H9 (cell line): ENCODE data around the gene DAZAP2. TPM values are rescaled to one million over a fixed set of nuclear protein-coding genes. Genes with fewer than 3 reads are reported as not detected.

Experiments used
- DNase-seq: peaks from one replicate; pipeline ENCODE4 v3.0.0-alpha.2; 2017
- H2AFZ ChIP-seq: one replicate; pipeline ENCODE4 v1.6.1; 2013; ENCODE audit warnings: mild to moderate bottlenecking, low read length, control low read depth, moderate library complexity
- H2AK5ac ChIP-seq: 2 replicates; pipeline ENCODE4 v1.6.1; 2013; ENCODE audit warnings: low read length, control low read depth, mixed read lengths; ENCODE audit not compliant: insufficient read length
- H2BK120ac ChIP-seq: one replicate; pipeline ENCODE4 v1.6.1; 2013; ENCODE audit warnings: low read depth, mild to moderate bottlenecking, low read length, control low read depth, inconsistent platforms; ENCODE audit not compliant: poor library complexity, severe bottlenecking
- H2BK12ac ChIP-seq: 2 replicates; pipeline ENCODE4 v1.6.1; 2013; ENCODE audit warnings: low read length, control low read depth, mixed read lengths, low read depth; ENCODE audit not compliant: insufficient read length
- H2BK15ac ChIP-seq: 2 replicates; pipeline ENCODE4 v1.6.1; 2013; ENCODE audit warnings: low read depth, low read length, control low read depth
- H2BK20ac ChIP-seq: one replicate; pipeline ENCODE4 v1.6.1; 2013; ENCODE audit warnings: low read depth, mild to moderate bottlenecking, low read length, control low read depth, inconsistent platforms; ENCODE audit not compliant: poor library complexity, severe bottlenecking
- H2BK5ac ChIP-seq: 2 replicates; pipeline ENCODE4 v1.6.1; 2013; ENCODE audit warnings: low read length, control low read depth, mixed read lengths; ENCODE audit not compliant: insufficient read length
- H3K14ac ChIP-seq: 2 replicates; pipeline ENCODE4 v1.6.1; 2013; ENCODE audit warnings: low read length, control low read depth; ENCODE audit not compliant: insufficient read depth
- H3K18ac ChIP-seq: 2 replicates; pipeline ENCODE4 v1.6.1; 2013; ENCODE audit warnings: low read depth, mild to moderate bottlenecking, mixed read lengths, low read length, control low read depth; ENCODE audit not compliant: insufficient read length
- H3K23ac ChIP-seq: 2 replicates; pipeline ENCODE4 v1.6.1; 2013; ENCODE audit warnings: low read length, control low read depth, mixed read lengths, low read depth; ENCODE audit not compliant: insufficient read length
- H3K23me2 ChIP-seq: 2 replicates; pipeline ENCODE4 v1.6.1; 2013; ENCODE audit warnings: low read depth, mild to moderate bottlenecking, mixed read lengths, low read length, control low read depth; ENCODE audit not compliant: insufficient read length, poor library complexity, severe bottlenecking
- H3K27ac ChIP-seq: 2 replicates; pipeline ENCODE4 v1.5.1; 2013; ENCODE audit warnings: low read length, control low read depth, mixed read lengths, low read depth; ENCODE audit not compliant: insufficient read length
- H3K27me3 ChIP-seq: 2 replicates; pipeline ENCODE4 v1.6.1; 2013; ENCODE audit warnings: low read length, control low read depth, inconsistent platforms; ENCODE audit not compliant: insufficient read depth
- H3K4ac ChIP-seq: 2 replicates; pipeline ENCODE4 v1.6.1; 2013; ENCODE audit warnings: low read depth, mild to moderate bottlenecking, control low read depth, inconsistent platforms, low read length, moderate library complexity
- H3K4me1 ChIP-seq: 2 replicates; pipeline ENCODE4 v1.6.1; 2013; ENCODE audit warnings: low read length, control low read depth, inconsistent platforms; ENCODE audit not compliant: insufficient read depth
- H3K4me2 ChIP-seq: 2 replicates; pipeline ENCODE4 v1.6.1; 2013; ENCODE audit warnings: low read length, control low read depth, mixed read lengths; ENCODE audit not compliant: insufficient read length, insufficient read depth
- H3K56ac ChIP-seq: 2 replicates; pipeline ENCODE4 v1.6.1; 2013; ENCODE audit warnings: low read depth, mild to moderate bottlenecking, mixed read lengths, low read length, control low read depth; ENCODE audit not compliant: insufficient read length
- H3K79me1 ChIP-seq: 2 replicates; pipeline ENCODE4 v1.6.1; 2013; ENCODE audit warnings: low read depth, mild to moderate bottlenecking, moderate library complexity, low read length, control low read depth, inconsistent platforms; ENCODE audit not compliant: insufficient read depth, poor library complexity, severe bottlenecking
- H3K79me2 ChIP-seq: 2 replicates; pipeline ENCODE4 v1.6.1; 2013; ENCODE audit warnings: low read length, control low read depth, inconsistent platforms; ENCODE audit not compliant: insufficient read depth
- H3K9ac ChIP-seq: 2 replicates; pipeline ENCODE4 v1.6.1; 2013; ENCODE audit warnings: low read length, control low read depth, mixed read lengths; ENCODE audit not compliant: insufficient read length; ENCODE audit errors: extremely low read depth
- H3K9me3 ChIP-seq: one replicate; pipeline ENCODE4 v1.6.1; 2013; ENCODE audit warnings: low read depth, low read length, inconsistent platforms; ENCODE audit not compliant: control insufficient read depth
- H3T11ph ChIP-seq: one replicate; pipeline ENCODE4 v1.6.1; 2013; ENCODE audit warnings: mild to moderate bottlenecking, low read length, control low read depth, inconsistent platforms
- H4K20me1 ChIP-seq: one replicate; pipeline ENCODE4 v1.6.1; 2013; ENCODE audit not compliant: control insufficient read depth, insufficient read length, insufficient read depth
- H4K5ac ChIP-seq: 2 replicates; pipeline ENCODE4 v1.6.1; 2013; ENCODE audit warnings: low read depth, mild to moderate bottlenecking, mixed read lengths, low read length, control low read depth; ENCODE audit not compliant: insufficient read length
- H4K8ac ChIP-seq: replicated peaks from 2 replicates; pipeline ENCODE4 v1.6.1; 2013; ENCODE audit warnings: low read length, control low read depth, mixed read lengths, low read depth; ENCODE audit not compliant: insufficient read length
- H4K91ac ChIP-seq: 2 replicates; pipeline ENCODE4 v1.6.1; 2013; ENCODE audit warnings: low read depth, mild to moderate bottlenecking, moderate library complexity, mixed read lengths, low read length, control low read depth; ENCODE audit not compliant: insufficient read length
- H3K27ac Mint-ChIP-seq, 3 experiments: 2 replicates in 2 of 3; 3 replicates in 1 of 3; pipeline ENCODE4 v1.8.0; 2020 to 2021; ENCODE audit warnings: mixed read lengths in 3 of 3, mild to moderate bottlenecking in 1 of 3, moderate library complexity in 1 of 3
- H3K27me3 Mint-ChIP-seq: 2 replicates; pipeline ENCODE4 v1.8.0; 2021; ENCODE audit warnings: low read depth, mild to moderate bottlenecking, moderate library complexity, mixed read lengths
- H3K36me3 Mint-ChIP-seq, 3 experiments: 2 replicates in 2 of 3; 3 replicates in 1 of 3; pipeline ENCODE4 v1.8.0; 2020 to 2021; ENCODE audit warnings: low read depth in 3 of 3, mixed read lengths in 3 of 3; ENCODE audit not compliant: insufficient read depth in 1 of 3
- H3K4me1 Mint-ChIP-seq, 2 experiments: 2 replicates each; pipeline ENCODE4 v1.8.0; 2020; ENCODE audit warnings: mixed read lengths in 2 of 2
- H3K4me3 Mint-ChIP-seq, 2 experiments: 2 replicates in 1 of 2; 3 replicates in 1 of 2; pipeline ENCODE4 v1.8.0; 2020 to 2021; ENCODE audit warnings: mild to moderate bottlenecking in 2 of 2, mixed read lengths in 2 of 2, moderate library complexity in 1 of 2
- H3K9me3 Mint-ChIP-seq, 2 experiments: 2 replicates in 1 of 2; 3 replicates in 1 of 2; pipeline ENCODE4 v1.8.0; 2020; ENCODE audit warnings: mild to moderate bottlenecking in 2 of 2, mixed read lengths in 2 of 2, moderate library complexity in 1 of 2
- CTCF ChIP-seq: fragments of 200-600 bp; sonication (generic); conservative IDR thresholded peaks from 3 replicates; pipeline ENCODE4 v1.8.0; 2021; ENCODE audit warnings: antibody characterized with exemption, mild to moderate bottlenecking
- total RNA-seq: library from RNA; stranded (reverse); gene quantifications from 2 replicates; pipeline ENCODE4 v1.2.1, GENCODE V29; 2021

The DAZAP2 gene
- total RNA-seq, 1 experiment from 2014 or later, result 23.6 TPM

GRCh38 chr12:51232642-51233041 is 6.0 kb upstream of the DAZAP2 start:
- H2BK20ac ChIP-seq, result no peak overlapping the region
- no peaks in the 10 kb centered on the region for H3K27me3 ChIP-seq
- H3K27ac Mint-ChIP-seq, result no peak overlapping the region
- H2BK12ac ChIP-seq, result no peak overlapping the region
- H3K79me2 ChIP-seq, result no peaks in the 10 kb centered on the region
- H3K23ac ChIP-seq, result no peak overlapping the region
- H2AK5ac ChIP-seq, result no peak overlapping the region
- H3K27me3 Mint-ChIP-seq, result no peaks in the 10 kb centered on the region
- no peak overlapping the region for H3K27ac ChIP-seq
- no peaks in the 10 kb centered on the region for H3K23me2 ChIP-seq
- DNase-seq, result no peak
- H3K4ac ChIP-seq, result no peak overlapping the region
- no peak for TF ChIP-seq CTCF
- H3K9me3 ChIP-seq, result no peaks in the 10 kb centered on the region
- no peak overlapping the region for H3K18ac ChIP-seq
- peaks cover 0 to 4% of the 10 kb centered on the region in 2 experiments; a peak in 1 of 4 replicates for H3K4me1 Mint-ChIP-seq
- no peak overlapping the region for H2BK15ac ChIP-seq
- H3T11ph ChIP-seq, result no peak overlapping the region
- H3K36me3 Mint-ChIP-seq, result no peaks in the 10 kb centered on the region
- H3K4me1 ChIP-seq, result no peaks in the 10 kb centered on the region
- no peaks in the 10 kb centered on the region for H4K20me1 ChIP-seq
- no peak overlapping the region for H2BK120ac ChIP-seq
- H4K8ac ChIP-seq, result no peak overlapping the region
- H3K9me3 Mint-ChIP-seq, result no peaks in the 10 kb centered on the region
- H4K91ac ChIP-seq, result no peak overlapping the region
- H3K4me2 ChIP-seq, result no peak overlapping the region
- H2BK5ac ChIP-seq, result no peak overlapping the region
- no peak overlapping the region for H4K5ac ChIP-seq
- no peaks in the 10 kb centered on the region for H3K79me1 ChIP-seq
- no peak overlapping the region for H3K56ac ChIP-seq
- no peak overlapping the region for H3K9ac ChIP-seq
- no peak overlapping the region for H3K14ac ChIP-seq
- no peak overlapping the region for H3K4me3 Mint-ChIP-seq
- H2AFZ ChIP-seq, result no peak overlapping the region
